Neural progenitor cell (in vitro differentiated cells): ENCODE data around the gene ASTN2. TPM values are rescaled to one million over a fixed set of nuclear protein-coding genes. Genes with fewer than 3 reads are reported as not detected.

Source experiments
- DNase-seq: peaks from one replicate; pipeline ENCODE4 v3.0.0-alpha.2; 2016; ENCODE audit warnings: low spot score
- H2AFZ ChIP-seq: fragments of 200-600 bp; sonication (generic); replicated peaks from 2 replicates; pipeline ENCODE4 v1.6.1; 2016; ENCODE audit warnings: antibody characterized with exemption
- H3F3A ChIP-seq: fragments of 200-600 bp; sonication (generic); 2 replicates; pipeline ENCODE4 v1.6.1; 2016; ENCODE audit warnings: antibody characterized with exemption, low read depth
- H3K27ac ChIP-seq: fragments of 200-600 bp; sonication (generic); 2 replicates; pipeline ENCODE4 v1.5.1; 2016; ENCODE audit warnings: mild to moderate bottlenecking
- H3K27me3 ChIP-seq: fragments of 200-600 bp; sonication (generic); 2 replicates; pipeline ENCODE4 v1.6.1; 2016; ENCODE audit warnings: mild to moderate bottlenecking, moderate library complexity
- H3K36me3 ChIP-seq: fragments of 200-600 bp; sonication (generic); 2 replicates; pipeline ENCODE4 v1.5.1; 2016
- H3K4me1 ChIP-seq: fragments of 200-600 bp; sonication (generic); 2 replicates; pipeline ENCODE4 v1.6.1; 2016; ENCODE audit warnings: mixed run types
- H3K4me2 ChIP-seq: fragments of 200-600 bp; sonication (generic); 2 replicates; pipeline ENCODE4 v1.6.1; 2016
- H3K4me3 ChIP-seq: fragments of 200-600 bp; sonication (generic); 2 replicates; pipeline ENCODE4 v1.5.1; 2016
- H3K79me2 ChIP-seq: fragments of 200-600 bp; sonication (generic); 2 replicates; pipeline ENCODE4 v1.6.1; 2016; ENCODE audit warnings: low read depth
- H3K9ac ChIP-seq: fragments of 200-600 bp; sonication (generic); 2 replicates; pipeline ENCODE4 v1.6.1; 2016
- H3K9me3 ChIP-seq: fragments of 200-600 bp; sonication (generic); 2 replicates; pipeline ENCODE4 v1.5.1; 2016; ENCODE audit warnings: low read depth
- H4K20me1 ChIP-seq: fragments of 200-600 bp; sonication (generic); 2 replicates; pipeline ENCODE4 v1.6.1; 2016; ENCODE audit warnings: low read depth
- H3K27ac Mint-ChIP-seq: 3 replicates; pipeline ENCODE4 v1.8.0; 2021; ENCODE audit warnings: mixed read lengths
- H3K27me3 Mint-ChIP-seq: 2 replicates; pipeline ENCODE4 v1.8.0; 2022; ENCODE audit warnings: low read depth, mild to moderate bottlenecking, inconsistent platforms, moderate library complexity, mixed read lengths; ENCODE audit not compliant: insufficient read depth
- H3K36me3 Mint-ChIP-seq: 3 replicates; pipeline ENCODE4 v1.8.0; 2021; ENCODE audit warnings: mixed read lengths
- H3K4me1 Mint-ChIP-seq: 3 replicates; pipeline ENCODE4 v1.8.0; 2021; ENCODE audit warnings: mixed read lengths
- H3K4me3 Mint-ChIP-seq: 3 replicates; pipeline ENCODE4 v1.8.0; 2021; ENCODE audit warnings: mild to moderate bottlenecking, moderate library complexity, mixed read lengths
- H3K9me3 Mint-ChIP-seq: 3 replicates; pipeline ENCODE4 v1.8.0; 2020; ENCODE audit warnings: mixed read lengths
- EZH2 ChIP-seq: fragments of 200-600 bp; sonication (generic); IDR thresholded peaks from 2 replicates; pipeline ENCODE4 v1.6.1; 2017; ENCODE audit warnings: antibody characterized with exemption, mild to moderate bottlenecking, moderate library complexity
- EZH2phosphoT487 ChIP-seq: fragments of 200-600 bp; sonication (generic); IDR thresholded peaks from 2 replicates; pipeline ENCODE4 v1.6.1; 2017; ENCODE audit warnings: antibody characterized with exemption
- total RNA-seq: library from RNA; depleted of rRNA; stranded (reverse); fragments of >200 nt; gene quantifications from 2 replicates; pipeline ENCODE4 v1.2.3, GENCODE V29; 2015; ENCODE audit warnings: low replicate concordance
- TF ChIP-seq, protein P1 (sequence below): fragments of 200-600 bp; sonication (generic); IDR thresholded peaks from 2 replicates; pipeline ENCODE4 v1.5.1; 2017; ENCODE audit warnings: antibody characterized with exemption, mild to moderate bottlenecking

The ASTN2 gene
- total RNA-seq, 1 donor from 2014 or later: 8.0 TPM

DNA sequence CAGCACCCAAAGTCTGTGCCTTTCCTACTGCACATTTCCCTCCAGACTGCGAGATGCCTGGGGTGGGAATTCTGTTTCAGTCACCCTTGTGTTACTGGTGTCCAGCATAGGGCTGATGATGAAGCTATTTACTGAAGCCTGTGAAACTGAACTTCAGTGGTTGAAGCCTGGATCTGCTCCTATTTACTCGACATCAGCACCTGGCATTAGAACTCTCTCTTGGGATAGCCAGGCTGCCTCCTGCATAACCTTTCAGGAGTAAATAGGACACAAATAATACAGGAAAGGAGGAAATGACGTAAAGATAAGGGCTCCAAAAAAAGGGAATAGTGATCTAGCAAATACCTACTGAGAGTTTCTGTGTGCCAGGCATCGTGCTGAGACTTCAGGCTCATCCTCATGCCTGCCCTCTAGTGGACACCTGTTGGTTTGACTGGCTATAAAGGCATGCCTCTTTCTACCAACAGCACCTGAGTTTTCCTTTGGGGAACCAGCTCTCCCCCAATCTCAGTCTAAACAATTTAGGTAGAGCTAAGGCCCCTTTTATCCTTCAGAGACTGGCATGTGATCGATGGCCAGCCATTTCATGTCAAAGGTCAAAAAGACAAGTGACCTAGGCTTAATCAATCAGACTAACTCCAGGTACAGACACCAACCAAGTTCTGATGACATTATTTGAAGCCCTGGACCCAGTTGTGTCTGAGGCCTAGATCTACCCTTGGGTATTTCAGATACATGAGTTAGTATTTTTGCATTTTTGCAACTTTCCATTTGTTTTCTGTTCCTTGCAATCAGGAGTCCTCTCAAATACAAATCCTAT is 919.8 kb downstream of the ASTN2 start:
- H3K27me3 Mint-ChIP-seq: no peaks in the 10 kb centered on the region
- H3K4me3 ChIP-seq: no peak overlapping the region
- no peaks in the 10 kb centered on the region for H3K79me2 ChIP-seq
- H3K36me3 ChIP-seq: no peaks in the 10 kb centered on the region
- no peak overlapping the region for H2AFZ ChIP-seq
- no peak overlapping the region for H3K4me3 Mint-ChIP-seq
- H3F3A ChIP-seq: peaks cover 2% of the 10 kb centered on the region
- TF ChIP-seq, protein P1, sequence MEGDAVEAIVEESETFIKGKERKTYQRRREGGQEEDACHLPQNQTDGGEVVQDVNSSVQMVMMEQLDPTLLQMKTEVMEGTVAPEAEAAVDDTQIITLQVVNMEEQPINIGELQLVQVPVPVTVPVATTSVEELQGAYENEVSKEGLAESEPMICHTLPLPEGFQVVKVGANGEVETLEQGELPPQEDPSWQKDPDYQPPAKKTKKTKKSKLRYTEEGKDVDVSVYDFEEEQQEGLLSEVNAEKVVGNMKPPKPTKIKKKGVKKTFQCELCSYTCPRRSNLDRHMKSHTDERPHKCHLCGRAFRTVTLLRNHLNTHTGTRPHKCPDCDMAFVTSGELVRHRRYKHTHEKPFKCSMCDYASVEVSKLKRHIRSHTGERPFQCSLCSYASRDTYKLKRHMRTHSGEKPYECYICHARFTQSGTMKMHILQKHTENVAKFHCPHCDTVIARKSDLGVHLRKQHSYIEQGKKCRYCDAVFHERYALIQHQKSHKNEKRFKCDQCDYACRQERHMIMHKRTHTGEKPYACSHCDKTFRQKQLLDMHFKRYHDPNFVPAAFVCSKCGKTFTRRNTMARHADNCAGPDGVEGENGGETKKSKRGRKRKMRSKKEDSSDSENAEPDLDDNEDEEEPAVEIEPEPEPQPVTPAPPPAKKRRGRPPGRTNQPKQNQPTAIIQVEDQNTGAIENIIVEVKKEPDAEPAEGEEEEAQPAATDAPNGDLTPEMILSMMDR: peak; percentile 79
- TF ChIP-seq EZH2phosphoT487 (no peak), EZH2 (no peak)
- peaks cover 25% of the 10 kb centered on the region for H3K4me1 Mint-ChIP-seq
- H3K27me3 ChIP-seq: no peaks in the 10 kb centered on the region
- H3K36me3 Mint-ChIP-seq: peaks cover 3% of the 10 kb centered on the region
- no peaks in the 10 kb centered on the region for H3K9me3 ChIP-seq
- H3K9me3 Mint-ChIP-seq: peaks cover 3% of the 10 kb centered on the region
- H3K27ac Mint-ChIP-seq: no peak overlapping the region
- H3K4me1 ChIP-seq: peaks cover 5% of the 10 kb centered on the region
- H3K9ac ChIP-seq: no peak overlapping the region
- no peak overlapping the region for H3K4me2 ChIP-seq
- H4K20me1 ChIP-seq: no peaks in the 10 kb centered on the region
- no peak overlapping the region for H3K27ac ChIP-seq
- DNase-seq: peak; percentile 59

DNA sequence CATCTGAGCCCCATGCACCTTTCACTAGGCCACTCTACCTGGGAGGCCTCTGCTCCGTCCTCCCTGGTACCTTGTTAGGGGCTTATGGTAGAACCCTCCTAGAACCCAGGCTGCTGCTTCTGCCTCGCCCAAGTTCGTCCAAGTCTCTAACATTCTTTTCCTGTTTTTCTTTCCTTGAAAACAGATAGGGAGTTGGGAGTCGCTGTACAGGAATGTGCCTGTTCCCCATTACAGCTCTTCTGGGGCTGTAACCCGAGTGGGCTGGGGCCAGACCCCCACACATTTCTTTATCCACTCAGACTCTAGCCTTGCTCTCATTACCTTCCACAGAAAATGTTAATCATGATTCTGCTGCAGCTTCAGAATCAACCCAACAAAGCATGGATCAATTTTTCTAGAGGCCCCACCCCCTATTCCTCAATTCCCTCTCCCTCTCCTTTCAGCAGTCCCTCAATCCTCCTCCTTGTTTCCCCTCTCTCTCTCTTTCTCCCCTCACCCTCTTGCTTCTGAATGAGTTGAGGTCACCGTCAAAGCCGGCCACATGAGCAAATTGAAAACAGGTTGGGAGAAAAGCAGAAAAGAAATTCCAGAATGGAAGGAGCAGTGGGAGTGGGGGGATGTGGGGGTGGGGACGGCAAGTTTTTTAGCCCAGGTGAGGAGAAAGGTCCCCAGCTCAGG is 921.5 kb downstream of the ASTN2 start:
- Histone ChIP-seq H2AFZ (no peak overlapping the region), H3K4me3 (no peak overlapping the region), H3K79me2 (no peaks in the 10 kb centered on the region), H4K20me1 (no peaks in the 10 kb centered on the region), H3K27ac (no peak overlapping the region), H3K36me3 (no peaks in the 10 kb centered on the region), H3K9ac (no peak overlapping the region), H3K27me3 (no peaks in the 10 kb centered on the region), H3F3A (no peaks in the 10 kb centered on the region), H3K4me2 (no peak overlapping the region), H3K9me3 (no peaks in the 10 kb centered on the region), H3K4me1 (peaks cover 3% of the 10 kb centered on the region)
- Mint-ChIP-seq H3K27ac (peak overlapping the region; percentile 17), H3K9me3 (peaks cover 3% of the 10 kb centered on the region), H3K27me3 (no peaks in the 10 kb centered on the region), H3K4me1 (peaks cover 22% of the 10 kb centered on the region), H3K4me3 (no peak overlapping the region), H3K36me3 (peaks cover 3% of the 10 kb centered on the region)
- TF ChIP-seq, protein P1: no peak
- no peak for TF ChIP-seq EZH2phosphoT487
- DNase-seq: no peak

DNA sequence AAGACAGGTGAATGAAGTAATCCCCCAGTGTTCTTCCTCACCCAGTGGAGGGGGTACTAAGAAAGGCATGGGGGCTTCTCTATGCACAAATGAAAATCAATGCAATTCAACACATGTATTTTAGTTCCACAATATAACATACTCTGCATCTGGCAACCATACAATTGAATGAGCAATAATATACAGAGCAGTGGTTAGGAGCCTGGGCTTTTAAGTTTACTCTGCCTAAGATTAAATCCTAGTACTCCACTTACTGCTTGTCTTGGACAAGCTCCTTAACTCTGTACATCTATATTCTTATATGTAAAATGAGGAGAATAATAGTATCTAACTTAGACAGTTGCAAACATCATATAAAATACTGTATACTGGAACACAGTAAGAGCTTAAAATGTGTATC is 923.2 kb downstream of the ASTN2 start:
- TF ChIP-seq EZH2phosphoT487 (no peak), EZH2 (no peak)
- TF ChIP-seq, protein P1: no peak
- H3K27ac ChIP-seq: no peak overlapping the region
- H3K9me3 Mint-ChIP-seq: peaks cover 3% of the 10 kb centered on the region
- H3K36me3 ChIP-seq: no peaks in the 10 kb centered on the region
- no peaks in the 10 kb centered on the region for H3K27me3 Mint-ChIP-seq
- no peaks in the 10 kb centered on the region for H3K27me3 ChIP-seq
- H3K4me3 ChIP-seq: no peak overlapping the region
- H3F3A ChIP-seq: no peaks in the 10 kb centered on the region
- no peak for DNase-seq
- no peaks in the 10 kb centered on the region for H4K20me1 ChIP-seq
- no peak overlapping the region for H3K9ac ChIP-seq
- no peak overlapping the region for H3K27ac Mint-ChIP-seq
- H2AFZ ChIP-seq: no peak overlapping the region
- peaks cover 18% of the 10 kb centered on the region for H3K4me1 Mint-ChIP-seq
- no peak overlapping the region for H3K4me2 ChIP-seq
- H3K36me3 Mint-ChIP-seq: peaks cover 3% of the 10 kb centered on the region
- no peaks in the 10 kb centered on the region for H3K9me3 ChIP-seq
- no peak overlapping the region for H3K4me3 Mint-ChIP-seq
- peaks cover 3% of the 10 kb centered on the region for H3K4me1 ChIP-seq
- no peaks in the 10 kb centered on the region for H3K79me2 ChIP-seq
